ENCODE measurements around the gene KRT85. TPM values are rescaled to one million over a fixed set of nuclear protein-coding genes. Genes with fewer than 3 reads are reported as not detected.

The KRT85 gene
- total and polyA plus RNA-seq, 10 of the 15 experiments (the other 5 are each of a cell fraction or from before 2014, with no cell fraction given): 0.05 to 0.18 (median 0.11) TPM; not detected in 6

GRCh38 chr12:52364901-52365489 lies 2.3 kb downstream of the KRT85 start:
- DNase-seq (ENCODE audit: low read depth, low spot score): no peak
- in situ Hi-C loops (cut with MboI) (no loop called here), intact Hi-C loops (cut with micrococcal nuclease; ENCODE audit: unreplicated experiment) (no loop called here)
- peak; percentile 36; the same call in 2 of the 3 replicates for ATAC-seq
- FAIRE-seq: no peak
- BruUV-seq (replicated peaks): no TSS peak
- ChIA-PET SMC1A (ENCODE audit: uncharacterized antibody, unreplicated experiment) (no interaction called here), RAD21 (ENCODE audit: unreplicated experiment) (no interaction called here), POLR2A (no interaction called here), CTCF (interaction anchor here (1.5 to 1.7 kb wide), 2 partner anchors 9 to 10 kb away, joined by 4 read pairs; no protein-coding TSS in a partner anchor)
- H3K36me3 ChIP-seq (ENCODE audit: control insufficient read depth in 2 of 2, insufficient read depth in 2 of 2, low read length in 1 of 2): no peaks in the 10 kb centered on the region
- no peaks in the 10 kb centered on the region for H3K9me3 ChIP-seq (replicated peaks; ENCODE audit: control insufficient read depth, insufficient read depth, low read length)
- H3K79me2 ChIP-seq (ENCODE audit: control insufficient read depth, insufficient read depth, low read length): no peaks in the 10 kb centered on the region
- H3K4me3 ChIP-seq: no peak overlapping the region
- H3K27me3 ChIP-seq (replicated peaks in 1 of 2; ENCODE audit: control insufficient read depth in 2 of 2, insufficient read depth in 2 of 2, low read length in 1 of 2): peaks cover 0 to 2% of the 10 kb centered on the region in 2 experiments; a peak in 2 of 4 replicates
- TF ChIP-seq FOS (IDR thresholded peaks at IDR 0.05; ENCODE audit: borderline replicate concordance, extremely low read depth, insufficient read length) (no peak), NKRF (conservative IDR thresholded peaks at IDR 0.05) (no peak), ZBTB4 (CRISPR knock-in tag; IDR thresholded peaks at IDR 0.05) (no peak), ATF7 (IDR thresholded peaks at IDR 0.05; ENCODE audit: low read depth) (no peak), ZNF24 (IDR thresholded peaks at IDR 0.05) (no peak)
- 11% methylated on average over 14 of the region's 14 CpGs for WGBS (ENCODE audit: insufficient coverage, insufficient replicate concordance, low lambda C conversion rate, missing lambda C conversion rate)
- H4K20me1 ChIP-seq (ENCODE audit: control insufficient read depth, insufficient read depth): no peaks in the 10 kb centered on the region; the same call in 1 of the 2 replicates
- no peaks in the 10 kb centered on the region for H3K4me1 ChIP-seq (ENCODE audit: control insufficient read depth, insufficient read depth, low read length)
- H2AFZ ChIP-seq (ENCODE audit: control insufficient read depth, low read depth, low read length): no peak overlapping the region
- no peak overlapping the region for H3K9ac ChIP-seq (ENCODE audit: control insufficient read depth, insufficient read depth, low read length)
- no peak overlapping the region for H3K4me2 ChIP-seq (ENCODE audit: control insufficient read depth, insufficient read depth)
- H3K27ac ChIP-seq (ENCODE audit: control insufficient read depth, insufficient read depth): no peak overlapping the region
